Gastroesophageal sphincter (tissue), 3 donors: ENCODE measurements around the gene DCLK2.

Experiments
- POLR2A ChIP-seq, 2 donors: fragments of 450-650 bp; IDR thresholded peaks; one replicate each; pipeline ENCODE4 v1.6.1; 2017; ENCODE audit warnings: antibody characterized with exemption in 2 of 2, mild to moderate bottlenecking in 2 of 2, moderate library complexity in 1 of 2
- POLR2AphosphoS5 ChIP-seq: sonication (generic); formaldehyde crosslinking; IDR thresholded peaks from one replicate; pipeline ENCODE4 v1.6.1; 2017; ENCODE audit warnings: antibody characterized with exemption
- TF ChIP-seq, protein P1 (sequence below), 4 experiments: fragments of 200-600 bp in 2 of 4; fragments of 450-650 bp in 2 of 4; sonication (generic) in 1 of 4; IDR thresholded peaks; one replicate each; pipeline ENCODE4 v1.5.1; 2017 to 2019; ENCODE audit warnings: antibody characterized with exemption in 4 of 4, mild to moderate bottlenecking in 2 of 4, moderate library complexity in 2 of 4

DNA sequence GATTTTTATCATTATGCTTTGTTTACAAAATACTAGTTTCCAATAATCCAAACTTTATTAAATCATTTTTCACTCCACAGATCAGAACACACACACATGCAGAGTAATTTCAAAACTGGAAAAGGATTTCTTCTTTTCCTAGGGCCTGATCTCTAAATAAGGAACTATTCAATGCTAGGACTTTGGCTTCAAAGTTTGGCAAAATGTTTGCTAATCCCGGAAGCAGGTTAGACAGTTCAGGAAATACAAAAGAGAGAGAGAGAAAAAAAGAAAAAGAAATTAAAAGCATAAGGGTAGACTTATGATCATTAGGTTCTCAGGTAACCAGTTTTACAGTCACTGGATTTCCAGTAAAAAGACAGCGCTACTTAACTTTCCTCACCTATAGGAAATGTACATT, 211.0 kb downstream of the DCLK2 start:
- TF ChIP-seq, protein P1, sequence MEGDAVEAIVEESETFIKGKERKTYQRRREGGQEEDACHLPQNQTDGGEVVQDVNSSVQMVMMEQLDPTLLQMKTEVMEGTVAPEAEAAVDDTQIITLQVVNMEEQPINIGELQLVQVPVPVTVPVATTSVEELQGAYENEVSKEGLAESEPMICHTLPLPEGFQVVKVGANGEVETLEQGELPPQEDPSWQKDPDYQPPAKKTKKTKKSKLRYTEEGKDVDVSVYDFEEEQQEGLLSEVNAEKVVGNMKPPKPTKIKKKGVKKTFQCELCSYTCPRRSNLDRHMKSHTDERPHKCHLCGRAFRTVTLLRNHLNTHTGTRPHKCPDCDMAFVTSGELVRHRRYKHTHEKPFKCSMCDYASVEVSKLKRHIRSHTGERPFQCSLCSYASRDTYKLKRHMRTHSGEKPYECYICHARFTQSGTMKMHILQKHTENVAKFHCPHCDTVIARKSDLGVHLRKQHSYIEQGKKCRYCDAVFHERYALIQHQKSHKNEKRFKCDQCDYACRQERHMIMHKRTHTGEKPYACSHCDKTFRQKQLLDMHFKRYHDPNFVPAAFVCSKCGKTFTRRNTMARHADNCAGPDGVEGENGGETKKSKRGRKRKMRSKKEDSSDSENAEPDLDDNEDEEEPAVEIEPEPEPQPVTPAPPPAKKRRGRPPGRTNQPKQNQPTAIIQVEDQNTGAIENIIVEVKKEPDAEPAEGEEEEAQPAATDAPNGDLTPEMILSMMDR (IDR thresholded peaks at IDR 0.05): no peak
- TF ChIP-seq POLR2A (IDR thresholded peaks at IDR 0.05) (no peak), POLR2AphosphoS5 (no peak)
